ENCODE measurements around the gene PITX3. TPM values are rescaled to one million over a fixed set of nuclear protein-coding genes. Genes with fewer than 3 reads are reported as not detected.

The PITX3 gene
- total and polyA plus RNA-seq, 10 of the 15 experiments (the other 5 are each of a cell fraction or from before 2014, with no cell fraction given), result not detected

- no peak overlapping the region for H2AFZ ChIP-seq (ENCODE audit: control insufficient read depth, low read depth, low read length)
- in situ Hi-C loops (cut with MboI), result no loop called here
- no peak for ATAC-seq
- intact Hi-C loops (cut with micrococcal nuclease; ENCODE audit: unreplicated experiment), result no loop called here
- no peak for FAIRE-seq
- H3K9me3 ChIP-seq (replicated peaks; ENCODE audit: control insufficient read depth, insufficient read depth, low read length), result no peaks in the 10 kb centered on the region
- no peak overlapping the region for H3K9ac ChIP-seq (ENCODE audit: control insufficient read depth, insufficient read depth, low read length)
- no peak overlapping the region for H3K4me2 ChIP-seq (ENCODE audit: control insufficient read depth, insufficient read depth)
- peaks cover 6% of the 10 kb centered on the region for H3K79me2 ChIP-seq (ENCODE audit: control insufficient read depth, insufficient read depth, low read length)
- SMC1A ChIA-PET (ENCODE audit: uncharacterized antibody, unreplicated experiment), result interaction anchor here (0.8 to 2.7 kb wide), 7 partner anchors 12 to 85 kb away, joined by 3 to 18 read pairs (median 3); partner anchors contain the start of gene GBF1
- peaks cover 7 to 24% of the 10 kb centered on the region in 2 experiments for H3K36me3 ChIP-seq (ENCODE audit: control insufficient read depth in 2 of 2, insufficient read depth in 2 of 2, low read length in 1 of 2)
- no TSS peak for BruUV-seq (replicated peaks)
- RAD21 ChIA-PET (ENCODE audit: unreplicated experiment), result interaction anchor here (0.8 to 0.9 kb wide), 2 partner anchors 97 to 317 kb away, joined by 3 read pairs; no protein-coding TSS in a partner anchor
- H3K27ac ChIP-seq (ENCODE audit: control insufficient read depth, insufficient read depth), result no peak overlapping the region
- DNase-seq (ENCODE audit: low read depth, low spot score), result no peak
- TF ChIP-seq ZNF274 (IDR thresholded peaks at IDR 0.05; ENCODE audit: insufficient read depth, insufficient read length) (no peak), NR2C2 (IDR thresholded peaks at IDR 0.05; ENCODE audit: borderline replicate concordance, control insufficient read depth, insufficient read length, low read depth) (no peak), NFIC (IDR thresholded peaks at IDR 0.05; ENCODE audit: low read depth, low read length) (no peak), ZBED1 (IDR thresholded peaks at IDR 0.05; ENCODE audit: borderline replicate concordance) (no peak), ASH2L (IDR thresholded peaks at IDR 0.05; ENCODE audit: borderline replicate concordance, low read depth) (no peak), ATF7 (IDR thresholded peaks at IDR 0.05; ENCODE audit: low read depth) (no peak), YBX1 (IDR thresholded peaks at IDR 0.05) (no peak), SMC3 (IDR thresholded peaks at IDR 0.05; ENCODE audit: borderline replicate concordance, low read length) (no peak), MEF2A (IDR thresholded peaks at IDR 0.05; ENCODE audit: insufficient read depth, low read depth, low read length) (no peak), HDAC2 (IDR thresholded peaks at IDR 0.05) (no peak), SIX5 (IDR thresholded peaks at IDR 0.05; ENCODE audit: low read depth, low read length, severe bottlenecking) (no peak)
- POLR2A ChIA-PET, result interaction anchor here (0.6 to 1.5 kb wide), 6 partner anchors 11 to 351 kb away, joined by 3 to 5 read pairs (median 4); no protein-coding TSS in a partner anchor
- CTCF ChIA-PET, result interaction anchor here (0.6 to 2.9 kb wide), 8 partner anchors 10 to 108 kb away, joined by 3 to 15 read pairs (median 6); no protein-coding TSS in a partner anchor
- H3K4me1 ChIP-seq (ENCODE audit: control insufficient read depth, insufficient read depth, low read length), result no peaks in the 10 kb centered on the region
- no peaks in the 10 kb centered on the region for H3K27me3 ChIP-seq (replicated peaks in 1 of 2; ENCODE audit: control insufficient read depth in 2 of 2, insufficient read depth in 2 of 2, low read length in 1 of 2)
- H4K20me1 ChIP-seq (ENCODE audit: control insufficient read depth, insufficient read depth), result peaks cover 4% of the 10 kb centered on the region; the same call in 1 of the 2 replicates
- no peak overlapping the region for H3K4me3 ChIP-seq
- 96% methylated on average over 3 of the region's 3 CpGs for whole genome bisulfite sequencing (ENCODE audit: insufficient coverage, insufficient replicate concordance, low lambda C conversion rate, missing lambda C conversion rate)
These were observed 25.4 kb upstream of the PITX3 start for GRCh38 chr10:102266670-102267069.

Data from GM12878 (cell line).